Thymus (tissue), 11 donors: ENCODE measurements around the gene PEA15. TPM values are rescaled to one million over a fixed set of nuclear protein-coding genes. Genes with fewer than 3 reads are reported as not detected.

Experiments used
- DNase-seq, 9 donors: peaks; one replicate each; pipeline ENCODE4 v3.0.0-alpha.2; 2013; ENCODE audit warnings: low spot score in 9 of 9, low read depth in 6 of 9, missing footprints in 1 of 9
- H3K27ac ChIP-seq, 2 donors: one replicate each; pipeline ENCODE4 v1.5.1; 2013; ENCODE audit warnings: control low read depth in 1 of 2, low read depth in 1 of 2, low read length in 1 of 2, mild to moderate bottlenecking in 1 of 2, moderate library complexity in 1 of 2
- H3K27me3 ChIP-seq, 2 donors: one replicate each; pipeline ENCODE4 v1.5.1; 2013; ENCODE audit warnings: low read length in 1 of 2; ENCODE audit not compliant: control insufficient read depth in 2 of 2, insufficient read depth in 1 of 2
- H3K36me3 ChIP-seq, 2 donors: one replicate each; pipeline ENCODE4 v1.5.1; 2013; ENCODE audit warnings: low read length in 1 of 2, mild to moderate bottlenecking in 1 of 2, moderate library complexity in 1 of 2; ENCODE audit not compliant: control insufficient read depth in 2 of 2, insufficient read depth in 2 of 2
- H3K4me1 ChIP-seq, 2 donors: one replicate each; pipeline ENCODE4 v1.5.1; 2013; ENCODE audit warnings: low read length in 2 of 2; ENCODE audit not compliant: control insufficient read depth in 2 of 2, insufficient read depth in 2 of 2
- H3K4me3 ChIP-seq, 2 donors: one replicate each; pipeline ENCODE4 v1.5.1; 2013; ENCODE audit warnings: low read length in 2 of 2, control low read depth in 1 of 2, mild to moderate bottlenecking in 1 of 2
- H3K9me3 ChIP-seq, 2 donors: one replicate each; pipeline ENCODE4 v1.5.1; 2013; ENCODE audit warnings: low read length in 1 of 2, mild to moderate bottlenecking in 1 of 2; ENCODE audit not compliant: control insufficient read depth in 2 of 2, insufficient read depth in 1 of 2
- WGBS: extraction: QIAGEN DNeasy Blood & Tissue Kit; methylation state at CpG from one replicate; pipeline ENCODE4 v1.1.7; 2013; 5-methylcytosine and 5-hydroxymethylcytosine counted together
- polyA plus RNA-seq: library from polyadenylated mRNA; stranded (reverse); fragments of 200-250 nt; gene quantifications from one replicate; pipeline ENCODE4 v1.2.3, GENCODE V29; 2013
- total RNA-seq: library from RNA; stranded (reverse); fragments of 120-200 nt; gene quantifications from one replicate; pipeline ENCODE4 v1.2.4, GENCODE V29; 2013
- donor health status: healthy.

The PEA15 gene
- total and polyA plus RNA-seq, 2 donors: 25.9 to 77.3 TPM

- WGBS: 92% methylated on average over 2 of the region's 2 CpGs
- Histone ChIP-seq H3K4me1 (no peaks in the 10 kb centered on the region), H3K4me3 (no peak overlapping the region), H3K36me3 (peaks cover 79 to 98% of the 10 kb centered on the region in 2 donors), H3K9me3 (no peaks in the 10 kb centered on the region), H3K27me3 (no peaks in the 10 kb centered on the region), H3K27ac (no peak overlapping the region)
- DNase-seq: no peak
These were observed 15.1 kb downstream of the PEA15 start for GRCh38 chr1:160220301-160220700.

GRCh38 chr1:160221089-160221488 lies 15.9 kb downstream of the PEA15 start:
- Histone ChIP-seq H3K4me1 (no peaks in the 10 kb centered on the region), H3K36me3 (peaks cover 78 to 97% of the 10 kb centered on the region in 2 donors), H3K27ac (no peak overlapping the region), H3K9me3 (no peaks in the 10 kb centered on the region), H3K4me3 (no peak overlapping the region), H3K27me3 (no peaks in the 10 kb centered on the region)
- no peak for DNase-seq

- WGBS: 94% methylated on average over 3 of the region's 3 CpGs
- no peaks in the 10 kb centered on the region for H3K9me3 ChIP-seq
- H3K27ac ChIP-seq: no peak overlapping the region
- H3K4me1 ChIP-seq: no peaks in the 10 kb centered on the region
- peaks cover 71 to 95% of the 10 kb centered on the region in 2 donors for H3K36me3 ChIP-seq
- DNase-seq: no peak
- H3K4me3 ChIP-seq: no peak overlapping the region
- no peaks in the 10 kb centered on the region for H3K27me3 ChIP-seq
These were observed 17.4 kb downstream of the PEA15 start for GRCh38 chr1:160222546-160222945.

GRCh38 chr1:160224606-160225005 lies 19.4 kb downstream of the PEA15 start:
- peaks cover 63 to 94% of the 10 kb centered on the region in 2 donors for H3K36me3 ChIP-seq
- no peak overlapping the region for H3K27ac ChIP-seq
- no peak for DNase-seq
- WGBS: 98% methylated on average over 2 of the region's 2 CpGs
- H3K27me3 ChIP-seq: no peaks in the 10 kb centered on the region
- no peaks in the 10 kb centered on the region for H3K4me1 ChIP-seq
- H3K9me3 ChIP-seq: no peaks in the 10 kb centered on the region
- no peak overlapping the region for H3K4me3 ChIP-seq

- 71% methylated on average over 2 of the region's 2 CpGs for WGBS
- Histone ChIP-seq H3K36me3 (peaks cover 60 to 94% of the 10 kb centered on the region in 2 donors), H3K4me3 (no peak overlapping the region), H3K9me3 (no peaks in the 10 kb centered on the region), H3K4me1 (no peaks in the 10 kb centered on the region), H3K27ac (no peak overlapping the region), H3K27me3 (no peaks in the 10 kb centered on the region)
- no peak for DNase-seq
These were observed 20.2 kb downstream of the PEA15 start for GRCh38 chr1:160225345-160225744.

GRCh38 chr1:160226623-160227022 lies 21.4 kb downstream of the PEA15 start:
- no peak for DNase-seq
- H3K27ac ChIP-seq: no peak overlapping the region
- WGBS: 95% methylated on average over 2 of the region's 2 CpGs
- H3K36me3 ChIP-seq: peaks cover 50 to 94% of the 10 kb centered on the region in 2 donors
- H3K27me3 ChIP-seq: no peaks in the 10 kb centered on the region
- no peaks in the 10 kb centered on the region for H3K4me1 ChIP-seq
- no peak overlapping the region for H3K4me3 ChIP-seq
- H3K9me3 ChIP-seq: no peaks in the 10 kb centered on the region

GRCh38 chr1:160227034-160227433 lies 21.9 kb downstream of the PEA15 start:
- H3K4me3 ChIP-seq: no peak overlapping the region
- H3K9me3 ChIP-seq: no peaks in the 10 kb centered on the region
- no peaks in the 10 kb centered on the region for H3K4me1 ChIP-seq
- no peak overlapping the region for H3K27ac ChIP-seq
- H3K36me3 ChIP-seq: peaks cover 54 to 95% of the 10 kb centered on the region in 2 donors
- DNase-seq: no peak
- WGBS: 97% methylated on average over 4 of the region's 4 CpGs
- H3K27me3 ChIP-seq: no peaks in the 10 kb centered on the region

GRCh38 chr1:160227561-160227960 lies 22.4 kb downstream of the PEA15 start:
- H3K4me3 ChIP-seq: no peak overlapping the region
- H3K4me1 ChIP-seq: no peaks in the 10 kb centered on the region
- no peaks in the 10 kb centered on the region for H3K9me3 ChIP-seq
- no peak overlapping the region for H3K27ac ChIP-seq
- no peak for DNase-seq
- no peaks in the 10 kb centered on the region for H3K27me3 ChIP-seq
- peaks cover 54 to 91% of the 10 kb centered on the region in 2 donors for H3K36me3 ChIP-seq
- WGBS: 100% methylated on average over 1 of the region's 1 CpG

- Histone ChIP-seq H3K9me3 (no peaks in the 10 kb centered on the region), H3K36me3 (peaks cover 51 to 83% of the 10 kb centered on the region in 2 donors), H3K4me3 (no peak overlapping the region), H3K27me3 (no peaks in the 10 kb centered on the region), H3K27ac (no peak overlapping the region), H3K4me1 (no peaks in the 10 kb centered on the region)
- DNase-seq: no peak
These were observed 23.2 kb downstream of the PEA15 start for GRCh38 chr1:160228431-160228830.

- Histone ChIP-seq H3K9me3 (no peaks in the 10 kb centered on the region), H3K4me1 (no peaks in the 10 kb centered on the region), H3K4me3 (no peak overlapping the region), H3K36me3 (peaks cover 25 to 73% of the 10 kb centered on the region in 2 donors), H3K27me3 (no peaks in the 10 kb centered on the region), H3K27ac (no peak overlapping the region)
- DNase-seq: no peak
These were observed 27.7 kb downstream of the PEA15 start for GRCh38 chr1:160232911-160233310.
